Measurements from ENCODE around the gene FAM32A. TPM values are rescaled to one million over a fixed set of nuclear protein-coding genes. Genes with fewer than 3 reads are reported as not detected.

FAM32A gene
- total RNA-seq, 1 donor = 109 TPM

DNA sequence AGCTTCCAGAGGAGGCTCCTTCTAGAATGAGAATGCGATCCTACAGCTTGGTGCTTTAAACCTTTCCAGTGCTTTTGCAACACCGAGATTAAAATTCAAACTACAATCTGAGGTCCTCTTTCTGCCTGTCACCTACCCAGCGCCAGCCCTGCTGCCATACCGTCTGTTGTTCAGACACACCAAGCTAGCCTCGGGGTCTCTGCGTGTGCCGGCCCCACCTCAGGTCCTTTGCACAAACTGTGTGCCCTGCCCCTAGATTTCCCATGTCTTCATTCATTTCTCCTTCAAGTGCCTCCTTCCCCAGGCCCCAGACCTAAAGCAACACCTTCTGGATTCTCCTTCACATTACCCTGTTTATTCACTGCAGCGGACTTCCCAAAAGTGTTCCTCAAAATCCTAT lies 30.7 kb upstream of the FAM32A start:
- TF ChIP-seq, protein P1, sequence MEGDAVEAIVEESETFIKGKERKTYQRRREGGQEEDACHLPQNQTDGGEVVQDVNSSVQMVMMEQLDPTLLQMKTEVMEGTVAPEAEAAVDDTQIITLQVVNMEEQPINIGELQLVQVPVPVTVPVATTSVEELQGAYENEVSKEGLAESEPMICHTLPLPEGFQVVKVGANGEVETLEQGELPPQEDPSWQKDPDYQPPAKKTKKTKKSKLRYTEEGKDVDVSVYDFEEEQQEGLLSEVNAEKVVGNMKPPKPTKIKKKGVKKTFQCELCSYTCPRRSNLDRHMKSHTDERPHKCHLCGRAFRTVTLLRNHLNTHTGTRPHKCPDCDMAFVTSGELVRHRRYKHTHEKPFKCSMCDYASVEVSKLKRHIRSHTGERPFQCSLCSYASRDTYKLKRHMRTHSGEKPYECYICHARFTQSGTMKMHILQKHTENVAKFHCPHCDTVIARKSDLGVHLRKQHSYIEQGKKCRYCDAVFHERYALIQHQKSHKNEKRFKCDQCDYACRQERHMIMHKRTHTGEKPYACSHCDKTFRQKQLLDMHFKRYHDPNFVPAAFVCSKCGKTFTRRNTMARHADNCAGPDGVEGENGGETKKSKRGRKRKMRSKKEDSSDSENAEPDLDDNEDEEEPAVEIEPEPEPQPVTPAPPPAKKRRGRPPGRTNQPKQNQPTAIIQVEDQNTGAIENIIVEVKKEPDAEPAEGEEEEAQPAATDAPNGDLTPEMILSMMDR (IDR thresholded peaks at IDR 0.05; ENCODE audit: extremely low read depth, low read depth, low read length) = no peak
- H3K4me1 ChIP-seq (ENCODE audit: insufficient read depth, low read length) = no peaks in the 10 kb centered on the region
- DNase-seq (ENCODE audit: insufficient read length, low spot score, missing footprints) = no peak
- H2AFZ ChIP-seq (ENCODE audit: low read length) = no peak overlapping the region
- H3K79me2 ChIP-seq (ENCODE audit: insufficient read depth, low read length) = no peaks in the 10 kb centered on the region
- no peaks in the 10 kb centered on the region for H4K20me1 ChIP-seq (ENCODE audit: insufficient read depth, low read length)
- peaks cover 4% of the 10 kb centered on the region for H3K27me3 ChIP-seq (ENCODE audit: insufficient read depth, low read length)
- no peaks in the 10 kb centered on the region for H3K9me3 ChIP-seq (ENCODE audit: low read depth, low read length)
- no peaks in the 10 kb centered on the region for H3K36me3 ChIP-seq (ENCODE audit: insufficient read depth, low read length)
- no peak overlapping the region for H3K4me2 ChIP-seq (ENCODE audit: insufficient read depth, low read length)
- H3K4me3 ChIP-seq (ENCODE audit: insufficient read depth, low read length) = no peak overlapping the region
- no peak overlapping the region for H3K27ac ChIP-seq (ENCODE audit: low read depth, low read length)

DNA sequence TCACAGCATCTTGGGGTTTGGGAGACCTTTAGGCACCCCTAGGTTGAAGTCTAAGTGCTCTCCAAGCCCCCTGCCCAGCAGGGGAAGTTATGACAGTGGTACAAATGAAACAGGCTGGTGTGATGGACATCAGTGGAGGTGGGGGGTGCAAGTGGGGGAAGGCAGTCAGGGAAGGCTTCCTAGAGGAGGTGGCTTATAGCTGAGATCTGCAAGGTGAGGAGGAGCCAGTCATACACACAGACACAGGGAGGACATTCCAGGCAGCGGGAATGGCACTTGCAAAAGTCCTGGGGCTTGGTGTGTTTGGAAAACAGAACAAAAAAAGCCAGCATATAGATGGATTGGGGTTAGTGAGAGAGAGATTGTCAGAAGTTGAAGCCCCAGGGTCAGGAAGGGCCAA lies 30.1 kb upstream of the FAM32A start:
- no peaks in the 10 kb centered on the region for H3K36me3 ChIP-seq (ENCODE audit: insufficient read depth, low read length)
- no peak overlapping the region for H3K27ac ChIP-seq (ENCODE audit: low read depth, low read length)
- H2AFZ ChIP-seq (ENCODE audit: low read length) = no peak overlapping the region
- H3K4me2 ChIP-seq (ENCODE audit: insufficient read depth, low read length) = no peak overlapping the region
- no peaks in the 10 kb centered on the region for H3K4me1 ChIP-seq (ENCODE audit: insufficient read depth, low read length)
- no peak overlapping the region for H3K4me3 ChIP-seq (ENCODE audit: insufficient read depth, low read length)
- DNase-seq (ENCODE audit: insufficient read length, low spot score, missing footprints) = no peak
- TF ChIP-seq, protein P1 (IDR thresholded peaks at IDR 0.05; ENCODE audit: extremely low read depth, low read depth, low read length) = no peak
- H3K9me3 ChIP-seq (ENCODE audit: low read depth, low read length) = no peaks in the 10 kb centered on the region
- H4K20me1 ChIP-seq (ENCODE audit: insufficient read depth, low read length) = no peaks in the 10 kb centered on the region
- H3K79me2 ChIP-seq (ENCODE audit: insufficient read depth, low read length) = no peaks in the 10 kb centered on the region
- peaks cover 4% of the 10 kb centered on the region for H3K27me3 ChIP-seq (ENCODE audit: insufficient read depth, low read length)

DNA sequence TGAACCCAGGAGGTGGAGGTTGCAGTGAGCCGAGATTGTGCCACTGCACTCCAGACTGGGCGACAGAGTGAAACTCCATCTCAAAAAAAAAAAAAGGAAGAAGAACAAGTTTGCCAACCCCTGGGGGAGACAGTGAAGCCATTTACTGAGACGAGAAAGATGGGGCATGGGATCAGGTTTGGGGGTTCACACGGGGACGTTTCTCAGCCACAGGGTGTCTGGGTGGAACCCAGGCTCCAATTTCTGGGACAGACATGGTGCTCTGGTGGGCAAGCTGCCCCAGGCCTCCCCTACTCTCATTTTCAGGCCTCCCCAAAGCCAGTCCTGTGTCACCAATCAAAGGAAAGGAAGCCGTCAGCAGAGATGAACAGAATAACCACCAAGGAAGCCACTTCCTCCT lies 28.3 kb upstream of the FAM32A start:
- no peaks in the 10 kb centered on the region for H3K79me2 ChIP-seq (ENCODE audit: insufficient read depth, low read length)
- peaks cover 4% of the 10 kb centered on the region for H3K27me3 ChIP-seq (ENCODE audit: insufficient read depth, low read length)
- no peak overlapping the region for H3K4me2 ChIP-seq (ENCODE audit: insufficient read depth, low read length)
- H3K36me3 ChIP-seq (ENCODE audit: insufficient read depth, low read length) = no peaks in the 10 kb centered on the region
- H2AFZ ChIP-seq (ENCODE audit: low read length) = no peak overlapping the region
- H4K20me1 ChIP-seq (ENCODE audit: insufficient read depth, low read length) = no peaks in the 10 kb centered on the region
- peaks cover 16% of the 10 kb centered on the region for H3K4me1 ChIP-seq (ENCODE audit: insufficient read depth, low read length)
- no peaks in the 10 kb centered on the region for H3K9me3 ChIP-seq (ENCODE audit: low read depth, low read length)
- no peak overlapping the region for H3K4me3 ChIP-seq (ENCODE audit: insufficient read depth, low read length)
- TF ChIP-seq, protein P1 (IDR thresholded peaks at IDR 0.05; ENCODE audit: extremely low read depth, low read depth, low read length) = no peak
- no peak overlapping the region for H3K27ac ChIP-seq (ENCODE audit: low read depth, low read length)
- DNase-seq (ENCODE audit: insufficient read length, low spot score, missing footprints) = no peak

DNA sequence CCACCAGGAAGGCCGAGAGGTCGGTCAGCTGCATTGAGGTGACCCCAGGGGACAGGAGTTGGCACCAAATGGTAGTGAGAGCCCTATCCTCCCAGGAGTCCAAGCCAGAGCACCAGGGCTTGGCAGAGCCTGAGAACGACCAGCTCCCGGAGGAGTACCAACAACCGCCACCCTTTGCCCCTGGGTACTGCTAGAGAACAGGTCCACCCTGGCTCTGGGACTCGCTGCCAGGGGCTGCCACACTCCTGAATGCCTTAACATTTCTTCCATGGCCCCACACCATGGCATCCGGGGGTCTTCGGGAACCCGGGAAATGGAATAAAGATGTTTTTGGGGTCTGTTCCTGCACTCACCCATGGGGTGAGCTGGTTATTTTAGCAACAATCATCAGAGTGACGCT lies 27.6 kb upstream of the FAM32A start:
- no peak overlapping the region for H2AFZ ChIP-seq (ENCODE audit: low read length)
- no peak for DNase-seq (ENCODE audit: insufficient read length, low spot score, missing footprints)
- H3K4me3 ChIP-seq (ENCODE audit: insufficient read depth, low read length) = no peak overlapping the region
- H3K27me3 ChIP-seq (ENCODE audit: insufficient read depth, low read length) = peaks cover 4% of the 10 kb centered on the region
- no peaks in the 10 kb centered on the region for H3K36me3 ChIP-seq (ENCODE audit: insufficient read depth, low read length)
- no peaks in the 10 kb centered on the region for H3K79me2 ChIP-seq (ENCODE audit: insufficient read depth, low read length)
- H4K20me1 ChIP-seq (ENCODE audit: insufficient read depth, low read length) = no peaks in the 10 kb centered on the region
- H3K4me2 ChIP-seq (ENCODE audit: insufficient read depth, low read length) = no peak overlapping the region
- TF ChIP-seq, protein P1 (IDR thresholded peaks at IDR 0.05; ENCODE audit: extremely low read depth, low read depth, low read length) = no peak
- no peaks in the 10 kb centered on the region for H3K9me3 ChIP-seq (ENCODE audit: low read depth, low read length)
- H3K4me1 ChIP-seq (ENCODE audit: insufficient read depth, low read length) = peaks cover 16% of the 10 kb centered on the region
- H3K27ac ChIP-seq (ENCODE audit: low read depth, low read length) = no peak overlapping the region
